Osteocyte (in vitro differentiated cells): ENCODE results near the gene CTSW. TPM values are rescaled to one million over a fixed set of nuclear protein-coding genes. Genes with fewer than 3 reads are reported as not detected.

Experiments
- DNase-seq: peaks from one replicate; pipeline ENCODE4 v3.0.0; 2021; ENCODE audit warnings: mixed read lengths; ENCODE audit not compliant: unreplicated experiment; ENCODE audit errors: extremely low spot score
- H3K27ac Mint-ChIP-seq: one replicate; pipeline ENCODE4 v1.8.0; 2021; ENCODE audit warnings: mild to moderate bottlenecking, mixed read lengths; ENCODE audit not compliant: unreplicated experiment
- H3K27me3 Mint-ChIP-seq: one replicate; pipeline ENCODE4 v1.8.0; 2021; ENCODE audit warnings: mixed read lengths; ENCODE audit not compliant: unreplicated experiment
- H3K36me3 Mint-ChIP-seq: one replicate; pipeline ENCODE4 v1.8.0; 2021; ENCODE audit warnings: mixed read lengths; ENCODE audit not compliant: unreplicated experiment
- H3K4me1 Mint-ChIP-seq: one replicate; pipeline ENCODE4 v1.8.0; 2021; ENCODE audit warnings: mixed read lengths; ENCODE audit not compliant: unreplicated experiment
- H3K4me3 Mint-ChIP-seq: one replicate; pipeline ENCODE4 v1.8.0; 2021; ENCODE audit warnings: mild to moderate bottlenecking, moderate library complexity, mixed read lengths; ENCODE audit not compliant: unreplicated experiment
- H3K9me3 Mint-ChIP-seq: one replicate; pipeline ENCODE4 v1.8.0; 2021; ENCODE audit warnings: mixed read lengths; ENCODE audit not compliant: unreplicated experiment
- total RNA-seq: library from RNA; stranded (reverse); gene quantifications from 2 replicates; pipeline ENCODE4 v1.2.1, GENCODE V29; 2021
- TF ChIP-seq, protein P1 (sequence below): fragments of 200-600 bp; sonication (generic); IDR thresholded peaks from 2 replicates; pipeline ENCODE4 v1.5.0; 2021; ENCODE audit warnings: antibody characterized with exemption, mild to moderate bottlenecking, moderate library complexity

CTSW gene
- total RNA-seq, 1 donor from 2014 or later, result not detected

DNA sequence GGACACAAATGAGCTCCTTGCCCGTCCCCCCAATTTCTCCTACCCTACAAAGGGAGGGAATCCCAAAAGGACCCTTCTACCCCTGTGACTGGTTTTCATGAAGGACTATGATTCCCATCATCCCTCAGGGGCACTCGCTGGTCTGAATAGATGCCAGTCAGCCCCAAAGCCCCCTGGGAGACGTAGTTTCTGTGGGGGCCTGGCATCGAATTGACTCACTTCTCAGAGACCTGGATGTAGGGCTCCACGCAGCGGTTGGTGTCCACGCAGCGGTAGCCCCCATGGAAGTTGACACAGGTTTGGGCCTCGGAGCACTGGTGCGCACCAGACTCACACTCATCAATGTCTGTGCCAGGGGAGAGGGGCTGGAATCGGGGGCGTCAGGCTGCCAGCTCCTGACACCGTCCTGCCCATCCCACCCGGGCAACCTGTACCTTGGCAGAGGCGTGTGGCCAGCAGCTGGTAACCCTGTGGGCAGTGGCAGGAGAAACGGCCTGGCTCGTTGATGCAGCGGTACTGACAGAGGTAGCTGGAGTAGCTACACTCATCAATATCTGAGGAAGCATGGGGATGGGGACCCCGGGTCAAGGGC is 11.5 kb upstream of the CTSW start:
- Mint-ChIP-seq H3K27ac (peak overlapping the region; percentile 54), H3K36me3 (peaks cover 11% of the 10 kb centered on the region), H3K4me1 (peaks cover 39% of the 10 kb centered on the region), H3K27me3 (no peaks in the 10 kb centered on the region), H3K9me3 (no peaks in the 10 kb centered on the region), H3K4me3 (no peak overlapping the region)
- no peak for DNase-seq
- TF ChIP-seq, protein P1, sequence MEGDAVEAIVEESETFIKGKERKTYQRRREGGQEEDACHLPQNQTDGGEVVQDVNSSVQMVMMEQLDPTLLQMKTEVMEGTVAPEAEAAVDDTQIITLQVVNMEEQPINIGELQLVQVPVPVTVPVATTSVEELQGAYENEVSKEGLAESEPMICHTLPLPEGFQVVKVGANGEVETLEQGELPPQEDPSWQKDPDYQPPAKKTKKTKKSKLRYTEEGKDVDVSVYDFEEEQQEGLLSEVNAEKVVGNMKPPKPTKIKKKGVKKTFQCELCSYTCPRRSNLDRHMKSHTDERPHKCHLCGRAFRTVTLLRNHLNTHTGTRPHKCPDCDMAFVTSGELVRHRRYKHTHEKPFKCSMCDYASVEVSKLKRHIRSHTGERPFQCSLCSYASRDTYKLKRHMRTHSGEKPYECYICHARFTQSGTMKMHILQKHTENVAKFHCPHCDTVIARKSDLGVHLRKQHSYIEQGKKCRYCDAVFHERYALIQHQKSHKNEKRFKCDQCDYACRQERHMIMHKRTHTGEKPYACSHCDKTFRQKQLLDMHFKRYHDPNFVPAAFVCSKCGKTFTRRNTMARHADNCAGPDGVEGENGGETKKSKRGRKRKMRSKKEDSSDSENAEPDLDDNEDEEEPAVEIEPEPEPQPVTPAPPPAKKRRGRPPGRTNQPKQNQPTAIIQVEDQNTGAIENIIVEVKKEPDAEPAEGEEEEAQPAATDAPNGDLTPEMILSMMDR, result no peak

DNA sequence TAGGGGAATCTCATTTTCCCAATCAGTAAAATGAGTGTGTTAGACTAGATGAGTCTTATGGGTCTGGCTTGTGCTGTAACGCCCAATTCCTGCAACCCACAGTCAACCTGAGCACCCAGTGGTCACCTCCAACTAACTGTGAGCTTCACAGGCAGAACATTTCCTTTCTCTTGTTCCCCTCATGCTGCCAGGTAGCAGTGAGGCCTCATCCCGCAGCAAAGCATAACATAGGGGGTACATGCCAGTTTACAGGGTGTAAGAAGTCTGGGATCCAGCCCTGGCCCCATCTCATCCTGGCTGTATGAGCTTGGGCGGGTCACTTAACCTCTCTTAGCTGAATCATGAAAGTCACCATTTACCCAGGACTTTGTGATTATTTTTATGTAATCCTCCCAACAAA is 10.7 kb upstream of the CTSW start:
- TF ChIP-seq, protein P1, result no peak
- Mint-ChIP-seq H3K4me3 (no peak overlapping the region), H3K27ac (peak overlapping the region; percentile 86), H3K9me3 (no peaks in the 10 kb centered on the region), H3K4me1 (peaks cover 40% of the 10 kb centered on the region), H3K27me3 (no peaks in the 10 kb centered on the region), H3K36me3 (peaks cover 8% of the 10 kb centered on the region)
- no peak for DNase-seq

DNA sequence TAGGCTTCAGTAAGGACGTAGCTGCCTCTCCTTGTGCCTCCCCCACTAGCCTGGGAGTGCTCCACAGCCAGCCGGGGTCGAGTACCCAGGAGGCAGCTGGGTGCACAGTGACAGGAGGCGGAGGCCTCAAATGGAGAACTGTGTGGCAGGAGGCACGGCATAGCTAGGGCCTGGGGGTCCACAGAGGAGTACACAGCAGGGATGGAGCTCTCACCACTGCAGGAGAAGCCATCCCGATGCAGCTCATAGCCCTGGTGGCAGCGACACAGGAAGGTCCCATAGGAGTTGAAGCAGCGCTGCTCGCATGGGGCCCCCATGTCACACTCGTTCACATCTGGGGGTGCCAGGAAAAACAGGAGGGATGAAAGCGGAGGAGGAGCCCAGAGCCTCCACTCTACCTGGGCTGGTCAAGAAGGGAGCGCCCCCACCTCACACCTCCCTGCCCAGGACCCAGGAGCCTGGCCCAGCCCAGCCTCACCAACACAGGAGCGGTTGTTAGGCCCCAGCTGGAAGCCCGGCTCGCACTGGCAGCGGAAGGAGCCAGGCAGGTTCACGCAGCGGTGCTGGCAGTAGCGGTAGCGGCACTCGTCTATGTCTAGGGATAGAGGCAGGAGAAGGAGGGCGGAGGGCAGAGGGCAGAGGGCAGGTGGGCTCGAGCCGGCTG is 9.9 kb upstream of the CTSW start:
- H3K4me3 Mint-ChIP-seq, result peak overlapping the region; percentile 29
- H3K27me3 Mint-ChIP-seq, result no peaks in the 10 kb centered on the region
- peaks cover 8% of the 10 kb centered on the region for H3K36me3 Mint-ChIP-seq
- H3K27ac Mint-ChIP-seq, result peak overlapping the region; percentile 86
- no peak for DNase-seq
- TF ChIP-seq, protein P1, result no peak
- no peaks in the 10 kb centered on the region for H3K9me3 Mint-ChIP-seq
- peaks cover 40% of the 10 kb centered on the region for H3K4me1 Mint-ChIP-seq

DNA sequence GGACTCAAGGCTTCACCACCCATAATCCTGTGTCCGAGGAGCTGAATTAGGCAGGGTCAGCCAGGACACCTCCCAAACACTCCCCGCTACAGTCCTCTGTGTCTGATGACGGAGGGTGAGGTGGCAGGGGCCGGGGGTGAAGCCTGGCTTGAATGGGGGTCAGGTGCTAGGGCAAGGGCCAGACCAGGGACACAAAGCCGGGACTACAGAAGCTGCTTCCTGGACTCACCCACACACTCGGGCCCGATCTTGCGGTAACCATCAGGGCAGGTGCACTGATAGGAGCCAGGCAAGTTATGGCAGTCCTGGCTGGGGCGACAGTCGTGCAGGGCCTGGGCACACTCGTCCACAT is 9.4 kb upstream of the CTSW start:
- H3K36me3 Mint-ChIP-seq, result peaks cover 5% of the 10 kb centered on the region

More for the DNA sequence above, 9.4 kb upstream of the CTSW start:
- Mint-ChIP-seq H3K4me1 (peaks cover 40% of the 10 kb centered on the region), H3K4me3 (no peak overlapping the region), H3K27me3 (no peaks in the 10 kb centered on the region), H3K27ac (peak overlapping the region; percentile 86), H3K9me3 (no peaks in the 10 kb centered on the region)
- DNase-seq, result no peak
- TF ChIP-seq, protein P1, result no peak
